ENCODE data around the gene ITPR1. TPM values are rescaled to one million over a fixed set of nuclear protein-coding genes. Genes with fewer than 3 reads are reported as not detected.
A peak's percentile ranks its signal among the peaks of the same experiment; 100 is the strongest.

Gene ITPR1
- total RNA-seq, 1 experiment from 2014 or later: 8.7 TPM

DNA sequence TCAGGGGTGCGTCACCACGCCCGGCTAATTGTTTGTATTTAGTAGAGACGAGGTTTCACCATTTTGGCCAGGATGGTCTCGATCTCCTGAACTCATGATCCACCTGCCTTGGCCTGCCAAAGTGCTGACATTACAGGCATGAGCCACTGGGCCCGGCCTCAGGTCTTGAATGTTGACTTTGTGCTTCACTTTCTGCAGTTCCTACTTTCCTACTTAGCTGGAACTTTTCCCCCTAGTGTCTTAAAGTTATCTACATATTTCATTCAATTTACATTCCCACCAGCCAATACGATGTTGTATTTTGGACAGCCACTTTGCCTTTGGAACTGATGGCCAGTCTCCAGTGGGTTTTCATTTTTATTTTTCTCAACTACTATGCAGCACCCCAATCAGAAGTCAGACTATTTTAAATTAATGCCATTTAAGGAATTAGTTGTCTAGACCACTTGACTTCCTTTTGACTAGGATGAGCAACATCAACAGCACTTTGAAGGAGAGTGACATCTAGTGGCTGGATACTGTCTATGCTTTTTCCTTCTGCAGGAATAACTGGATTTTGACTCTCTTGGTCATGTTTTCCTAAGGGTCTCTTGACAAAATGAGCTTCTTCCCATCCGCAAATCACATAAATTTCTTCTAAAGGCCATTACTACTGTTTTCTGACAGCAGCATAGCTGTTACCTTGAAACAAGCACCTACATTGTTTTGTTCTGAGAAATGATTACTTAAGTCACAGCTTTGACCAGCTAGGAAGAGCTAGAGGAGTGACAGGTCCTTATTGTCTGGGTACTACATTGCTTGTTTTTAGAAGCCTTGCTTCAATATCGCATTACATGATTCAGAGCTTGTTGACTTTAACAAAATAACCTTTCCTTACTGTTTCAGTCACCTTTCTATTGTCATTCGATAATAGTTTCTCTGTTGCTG, 140.2 kb downstream of the ITPR1 start:
- POLR2A ChIA-PET: no interaction called here

GRCh38 chr3:4634894-4635293, 141.7 kb downstream of the ITPR1 start:
- Histone ChIP-seq H3K4me1 (ENCODE audit: control insufficient read depth, insufficient read depth, low read length) (no peaks in the 10 kb centered on the region), H3K36me3 (ENCODE audit: control insufficient read depth, insufficient read depth, low read length) (no peaks in the 10 kb centered on the region), H3K9me3 (ENCODE audit: control insufficient read depth, insufficient read depth, low read depth, low read length) (no peaks in the 10 kb centered on the region), H3K4me3 (ENCODE audit: low read depth in 2 of 2, low read length in 2 of 2) (no peak overlapping the region), H3K27me3 (ENCODE audit: control insufficient read depth, insufficient read depth, low read length) (no peaks in the 10 kb centered on the region), H3K27ac (ENCODE audit: low read length) (no peak overlapping the region)
- no TSS peak for BruUV-seq (replicated peaks)
- ChIA-PET POLR2A (no interaction called here), CTCF (no interaction called here)
- no peak for TF ChIP-seq REST (IDR thresholded peaks at IDR 0.05; ENCODE audit: insufficient read depth in 1 of 2, low read depth in 2 of 2, low read length in 1 of 2)
- TF ChIP-seq TCF7L2 (IDR thresholded peaks at IDR 0.05; ENCODE audit: low read depth, low read length): no peak
- no peak for TF ChIP-seq POLR2AphosphoS5 (IDR thresholded peaks at IDR 0.05; ENCODE audit: low read depth, low read length)
- in situ Hi-C loops (cut with HindIII; ENCODE audit: low pct_unique_long_range_greater_than_20kb, low sequenced_read_pairs): no loop called here
- DNase-seq (ENCODE audit: low read depth, low spot score) (no peak), ATAC-seq (no peak)
- intact Hi-C loops (cut with micrococcal nuclease; ENCODE audit: unreplicated experiment): loop anchor here (10.0 kb wide), 1 partner anchor 140 kb away; the partner anchor contains the start of gene ITPR1

More for the DNA sequence above, 140.2 kb downstream of the ITPR1 start:
- CTCF ChIA-PET: interaction anchor here (0.6 to 1.5 kb wide), 2 partner anchors 196 to 282 kb away, joined by 4 to 13 read pairs; no protein-coding TSS in a partner anchor
- no peaks in the 10 kb centered on the region for H3K4me1 ChIP-seq (ENCODE audit: control insufficient read depth, insufficient read depth, low read length)
- intact Hi-C loops (cut with micrococcal nuclease; ENCODE audit: unreplicated experiment): loop anchor here (1.0 to 10.0 kb wide), 2 partner anchors 139 to 283 kb away; partner anchors contain the start of gene ITPR1
- in situ Hi-C loops (cut with HindIII; ENCODE audit: low pct_unique_long_range_greater_than_20kb, low sequenced_read_pairs): no loop called here
- TF ChIP-seq TCF7L2 (IDR thresholded peaks at IDR 0.05; ENCODE audit: low read depth, low read length) (no peak), CTCF (IDR thresholded peaks at IDR 0.05) (peak; percentile 78), POLR2AphosphoS5 (IDR thresholded peaks at IDR 0.05; ENCODE audit: low read depth, low read length) (no peak), REST (IDR thresholded peaks at IDR 0.05; ENCODE audit: insufficient read depth in 1 of 2, low read depth in 2 of 2, low read length in 1 of 2) (no peak)
- DNase-seq (ENCODE audit: low read depth, low spot score) (peak; percentile 65), ATAC-seq (peak; percentile 73; the same call in 1 of the 2 replicates)
- no peaks in the 10 kb centered on the region for H3K27me3 ChIP-seq (ENCODE audit: control insufficient read depth, insufficient read depth, low read length)
- no peak overlapping the region for H3K27ac ChIP-seq (ENCODE audit: low read length)
- no peak overlapping the region for H3K4me3 ChIP-seq (ENCODE audit: low read depth in 2 of 2, low read length in 2 of 2)
- no TSS peak for BruUV-seq (replicated peaks)
- no peaks in the 10 kb centered on the region for H3K9me3 ChIP-seq (ENCODE audit: control insufficient read depth, insufficient read depth, low read depth, low read length)
- no peaks in the 10 kb centered on the region for H3K36me3 ChIP-seq (ENCODE audit: control insufficient read depth, insufficient read depth, low read length)

All from Panc1 (cell line).